ENCODE measurements around the gene ZDHHC15.
"Not testable (repeated sequence)": the region's sequence is repeated elsewhere in the genome, so short reads cannot be mapped to it uniquely, and the experiment has no call there.

ZDHHC15 gene

GRCh38 chrX:75522565-75523431 is at the start of gene ZDHHC15:
ZDHHC15 (minus strand) TSS chrX:75523037; CDS start chrX:75523024, 13 bp downstream.
- no peak for TF ChIP-seq CTCF (IDR thresholded peaks at IDR 0.05)

GRCh38 chrX:75560544-75560943 is 37.7 kb upstream of the ZDHHC15 start:
- not testable (repeated sequence) for H3K27ac ChIP-seq; H2AFZ ChIP-seq; H3K4me3 ChIP-seq (ENCODE audit: low read depth, low read length); H3K9me3 ChIP-seq (ENCODE audit: control insufficient read depth, low read length); H3K9ac ChIP-seq; H3K36me3 ChIP-seq (ENCODE audit: control insufficient read depth, insufficient read depth, low read length); H3K27me3 ChIP-seq (ENCODE audit: control insufficient read depth, insufficient read depth, low read length); H3K4me1 ChIP-seq; H3K4me2 ChIP-seq (ENCODE audit: low read length); H3K79me2 ChIP-seq

More at GRCh38 chrX:75522565-75523431, at the start of gene ZDHHC15:
- no peaks in the 10 kb centered on the region for H3K27me3 ChIP-seq (ENCODE audit: control insufficient read depth, insufficient read depth, low read length)
- H2AFZ ChIP-seq = peak within 1 kb of the TSS; percentile 78
- no peaks in the 10 kb centered on the region for H3K36me3 ChIP-seq (ENCODE audit: control insufficient read depth, insufficient read depth, low read length)
- no peaks in the 10 kb centered on the region for H3K79me2 ChIP-seq
- peak within 1 kb of the TSS; percentile 69 for H3K4me2 ChIP-seq (ENCODE audit: low read length)
- H3K4me1 ChIP-seq = no peaks in the 10 kb centered on the region
- no peaks in the 10 kb centered on the region for H3K9me3 ChIP-seq (ENCODE audit: control insufficient read depth, low read length)
- H3K4me3 ChIP-seq (ENCODE audit: low read depth, low read length) = peak within 1 kb of the TSS; percentile 61
- H3K9ac ChIP-seq = no peak within 1 kb of the TSS
- no peak within 1 kb of the TSS for H3K27ac ChIP-seq

- H3K79me2 ChIP-seq = no peaks in the 10 kb centered on the region
- H2AFZ ChIP-seq = no peak overlapping the region
- H3K4me1 ChIP-seq = no peaks in the 10 kb centered on the region
- H3K9ac ChIP-seq = no peak overlapping the region
- H3K27ac ChIP-seq = no peak overlapping the region
- no peak overlapping the region for H3K4me3 ChIP-seq (ENCODE audit: low read depth, low read length)
- TF ChIP-seq CTCF (IDR thresholded peaks at IDR 0.05) = no peak
- H3K36me3 ChIP-seq (ENCODE audit: control insufficient read depth, insufficient read depth, low read length) = no peaks in the 10 kb centered on the region
- no peak overlapping the region for H3K4me2 ChIP-seq (ENCODE audit: low read length)
- H3K27me3 ChIP-seq (ENCODE audit: control insufficient read depth, insufficient read depth, low read length) = no peaks in the 10 kb centered on the region
- no peaks in the 10 kb centered on the region for H3K9me3 ChIP-seq (ENCODE audit: control insufficient read depth, low read length)
These were observed 24.9 kb upstream of the ZDHHC15 start for GRCh38 chrX:75547783-75548182.

- H3K9ac ChIP-seq = no peak overlapping the region
- no peak overlapping the region for H3K27ac ChIP-seq
- no peak overlapping the region for H2AFZ ChIP-seq
- H3K4me1 ChIP-seq = no peaks in the 10 kb centered on the region
- H3K9me3 ChIP-seq (ENCODE audit: control insufficient read depth, low read length) = no peaks in the 10 kb centered on the region
- no peaks in the 10 kb centered on the region for H3K79me2 ChIP-seq
- TF ChIP-seq CTCF (IDR thresholded peaks at IDR 0.05) = no peak
- no peak overlapping the region for H3K4me3 ChIP-seq (ENCODE audit: low read depth, low read length)
- no peaks in the 10 kb centered on the region for H3K36me3 ChIP-seq (ENCODE audit: control insufficient read depth, insufficient read depth, low read length)
- no peak overlapping the region for H3K4me2 ChIP-seq (ENCODE audit: low read length)
- H3K27me3 ChIP-seq (ENCODE audit: control insufficient read depth, insufficient read depth, low read length) = no peaks in the 10 kb centered on the region
These were observed 24.1 kb upstream of the ZDHHC15 start for GRCh38 chrX:75546724-75547511.

- H3K4me1 ChIP-seq = no peaks in the 10 kb centered on the region
- H2AFZ ChIP-seq = no peak overlapping the region
- no peaks in the 10 kb centered on the region for H3K27me3 ChIP-seq (ENCODE audit: control insufficient read depth, insufficient read depth, low read length)
- no peak overlapping the region for H3K27ac ChIP-seq
- H3K9me3 ChIP-seq (ENCODE audit: control insufficient read depth, low read length) = no peaks in the 10 kb centered on the region
- H3K36me3 ChIP-seq (ENCODE audit: control insufficient read depth, insufficient read depth, low read length) = no peaks in the 10 kb centered on the region
- H3K4me2 ChIP-seq (ENCODE audit: low read length) = no peak overlapping the region
- H3K4me3 ChIP-seq (ENCODE audit: low read depth, low read length) = no peak overlapping the region
- no peaks in the 10 kb centered on the region for H3K79me2 ChIP-seq
- no peak for TF ChIP-seq CTCF (IDR thresholded peaks at IDR 0.05)
- no peak overlapping the region for H3K9ac ChIP-seq
These were observed 21.9 kb upstream of the ZDHHC15 start for GRCh38 chrX:75544786-75545185.
